Right lobe of liver (tissue), 4 donors: Measurements from ENCODE around the gene ATAD3C.
"Not testable (repeated sequence)": the region's sequence is repeated elsewhere in the genome, so short reads cannot be mapped to it uniquely, and the experiment has no call there.

Experiments used
- POLR2A ChIP-seq: fragments of 450-650 bp; IDR thresholded peaks from one replicate; pipeline ENCODE4 v1.6.1; 2017; ENCODE audit warnings: antibody characterized with exemption, mild to moderate bottlenecking
- TF ChIP-seq, protein P1 (sequence below), 4 donors: fragments of 200-600 bp in 3 of 4; fragments of 450-650 bp in 1 of 4; IDR thresholded peaks; one replicate each; pipeline versions ENCODE4 v1.5.1 to v1.8.0; 2016 to 2022; ENCODE audit warnings: antibody characterized with exemption in 4 of 4, mild to moderate bottlenecking in 2 of 4
- donor health status: DM: no; HTN: no; CAD: no.
- donor health status: DM: no; HTN: no; CAD: no.
- donor health status: DM: no; HTN: yes; CAD: no.

DNA sequence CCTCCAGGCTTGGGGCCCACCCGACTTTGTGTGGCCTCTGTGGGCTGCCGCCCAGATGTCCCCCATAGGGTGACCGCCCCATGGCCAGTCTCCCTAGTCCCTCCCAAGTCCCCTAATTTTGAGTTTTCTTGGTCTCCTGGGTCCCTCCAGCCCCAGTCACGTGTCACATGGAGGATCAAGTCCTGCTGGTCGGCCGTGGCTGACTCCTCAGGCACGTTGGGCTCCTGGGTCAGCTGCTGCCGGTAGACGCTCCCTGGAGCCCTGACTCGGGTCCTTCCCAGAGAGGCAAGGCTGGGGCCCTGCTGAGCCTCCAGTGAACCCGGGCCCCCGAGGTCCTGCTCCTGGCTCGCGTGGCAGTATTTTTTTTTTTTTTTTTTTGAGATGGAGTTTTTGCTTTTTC lies 10.2 kb downstream of the ATAD3C start:
- TF ChIP-seq, protein P1, sequence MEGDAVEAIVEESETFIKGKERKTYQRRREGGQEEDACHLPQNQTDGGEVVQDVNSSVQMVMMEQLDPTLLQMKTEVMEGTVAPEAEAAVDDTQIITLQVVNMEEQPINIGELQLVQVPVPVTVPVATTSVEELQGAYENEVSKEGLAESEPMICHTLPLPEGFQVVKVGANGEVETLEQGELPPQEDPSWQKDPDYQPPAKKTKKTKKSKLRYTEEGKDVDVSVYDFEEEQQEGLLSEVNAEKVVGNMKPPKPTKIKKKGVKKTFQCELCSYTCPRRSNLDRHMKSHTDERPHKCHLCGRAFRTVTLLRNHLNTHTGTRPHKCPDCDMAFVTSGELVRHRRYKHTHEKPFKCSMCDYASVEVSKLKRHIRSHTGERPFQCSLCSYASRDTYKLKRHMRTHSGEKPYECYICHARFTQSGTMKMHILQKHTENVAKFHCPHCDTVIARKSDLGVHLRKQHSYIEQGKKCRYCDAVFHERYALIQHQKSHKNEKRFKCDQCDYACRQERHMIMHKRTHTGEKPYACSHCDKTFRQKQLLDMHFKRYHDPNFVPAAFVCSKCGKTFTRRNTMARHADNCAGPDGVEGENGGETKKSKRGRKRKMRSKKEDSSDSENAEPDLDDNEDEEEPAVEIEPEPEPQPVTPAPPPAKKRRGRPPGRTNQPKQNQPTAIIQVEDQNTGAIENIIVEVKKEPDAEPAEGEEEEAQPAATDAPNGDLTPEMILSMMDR (IDR thresholded peaks at IDR 0.05) = not testable (repeated sequence)
- not testable (repeated sequence) for TF ChIP-seq POLR2A
